RWPE2 (cell line): ENCODE data around the gene MSI2.

Experiments used
- ATAC-seq: fragments of 200-7000 bp; cut with Tn5 transposase; 3 replicates; pipeline ENCODE4 v1.9.1; 2021; ENCODE audit warnings: low read depth
- DNase-seq: peaks from one replicate; pipeline ENCODE4 v3.0.0-alpha.2; 2020; ENCODE audit warnings: low spot score
- H3K27ac ChIP-seq: fragments of 450-650 bp; 2 replicates; pipeline ENCODE4 v1.5.1; 2017; ENCODE audit warnings: mild to moderate bottlenecking; ENCODE audit not compliant: poor library complexity, severe bottlenecking
- H3K27me3 ChIP-seq: fragments of 250-450 bp; sonication (Bioruptor Pico); 2 replicates; pipeline ENCODE4 v1.5.1; 2021; ENCODE audit warnings: mild to moderate bottlenecking, moderate library complexity; ENCODE audit not compliant: insufficient read depth, poor library complexity, severe bottlenecking
- H3K36me3 ChIP-seq: fragments of 250-450 bp; sonication (Bioruptor Pico); 2 replicates; pipeline ENCODE4 v1.5.1; 2020; ENCODE audit warnings: low read depth, mild to moderate bottlenecking, moderate library complexity
- H3K4me1 ChIP-seq: fragments of 250-450 bp; sonication (Bioruptor Pico); 2 replicates; pipeline ENCODE4 v1.5.1; 2021; ENCODE audit warnings: mild to moderate bottlenecking, moderate library complexity; ENCODE audit not compliant: insufficient read depth, poor library complexity, severe bottlenecking
- H3K4me3 ChIP-seq: fragments of 250-450 bp; sonication (Bioruptor Pico); 2 replicates; pipeline ENCODE4 v1.5.1; 2021; ENCODE audit warnings: mild to moderate bottlenecking, moderate library complexity; ENCODE audit not compliant: severe bottlenecking
- H3K9me3 ChIP-seq: fragments of 250-450 bp; sonication (Bioruptor Pico); 2 replicates; pipeline ENCODE4 v1.5.1; 2021; ENCODE audit warnings: mild to moderate bottlenecking, moderate library complexity; ENCODE audit not compliant: severe bottlenecking
- TF ChIP-seq, protein P1 (sequence below): fragments of 450-650 bp; IDR thresholded peaks from one replicate; pipeline ENCODE4 v1.5.1; 2017; ENCODE audit warnings: mild to moderate bottlenecking, moderate library complexity; ENCODE audit not compliant: poor library complexity, severe bottlenecking

MSI2 gene

DNA sequence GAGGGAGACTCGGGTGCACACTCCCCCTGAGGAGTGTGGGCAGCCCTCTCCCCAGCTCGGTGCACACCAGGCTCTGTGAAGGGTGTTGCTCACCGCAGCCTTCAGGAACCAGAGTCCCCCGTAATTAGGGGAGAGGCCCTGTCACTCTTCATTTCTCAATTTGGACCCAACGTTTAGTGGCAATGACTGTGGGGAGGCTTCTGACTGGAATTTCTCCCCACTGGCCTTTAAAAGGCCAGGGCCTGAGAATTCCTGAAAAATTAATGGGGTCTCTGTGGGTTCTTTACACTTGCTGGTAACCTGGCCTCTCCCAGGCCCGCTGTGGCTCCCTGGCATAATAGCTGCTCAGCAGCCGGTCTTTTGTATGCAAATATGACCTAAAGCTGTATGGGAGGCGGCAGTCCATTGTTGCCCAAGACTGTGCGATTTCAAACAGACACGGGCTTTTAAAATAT lies 209.7 kb downstream of the MSI2 start:
- no peak for DNase-seq
- Histone ChIP-seq H3K4me1 (peaks cover 6% of the 10 kb centered on the region), H3K36me3 (no peaks in the 10 kb centered on the region), H3K4me3 (no peak overlapping the region), H3K27ac (no peak overlapping the region), H3K27me3 (no peaks in the 10 kb centered on the region), H3K9me3 (no peaks in the 10 kb centered on the region)
- no peak for ATAC-seq
- TF ChIP-seq, protein P1, sequence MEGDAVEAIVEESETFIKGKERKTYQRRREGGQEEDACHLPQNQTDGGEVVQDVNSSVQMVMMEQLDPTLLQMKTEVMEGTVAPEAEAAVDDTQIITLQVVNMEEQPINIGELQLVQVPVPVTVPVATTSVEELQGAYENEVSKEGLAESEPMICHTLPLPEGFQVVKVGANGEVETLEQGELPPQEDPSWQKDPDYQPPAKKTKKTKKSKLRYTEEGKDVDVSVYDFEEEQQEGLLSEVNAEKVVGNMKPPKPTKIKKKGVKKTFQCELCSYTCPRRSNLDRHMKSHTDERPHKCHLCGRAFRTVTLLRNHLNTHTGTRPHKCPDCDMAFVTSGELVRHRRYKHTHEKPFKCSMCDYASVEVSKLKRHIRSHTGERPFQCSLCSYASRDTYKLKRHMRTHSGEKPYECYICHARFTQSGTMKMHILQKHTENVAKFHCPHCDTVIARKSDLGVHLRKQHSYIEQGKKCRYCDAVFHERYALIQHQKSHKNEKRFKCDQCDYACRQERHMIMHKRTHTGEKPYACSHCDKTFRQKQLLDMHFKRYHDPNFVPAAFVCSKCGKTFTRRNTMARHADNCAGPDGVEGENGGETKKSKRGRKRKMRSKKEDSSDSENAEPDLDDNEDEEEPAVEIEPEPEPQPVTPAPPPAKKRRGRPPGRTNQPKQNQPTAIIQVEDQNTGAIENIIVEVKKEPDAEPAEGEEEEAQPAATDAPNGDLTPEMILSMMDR, result no peak

DNA sequence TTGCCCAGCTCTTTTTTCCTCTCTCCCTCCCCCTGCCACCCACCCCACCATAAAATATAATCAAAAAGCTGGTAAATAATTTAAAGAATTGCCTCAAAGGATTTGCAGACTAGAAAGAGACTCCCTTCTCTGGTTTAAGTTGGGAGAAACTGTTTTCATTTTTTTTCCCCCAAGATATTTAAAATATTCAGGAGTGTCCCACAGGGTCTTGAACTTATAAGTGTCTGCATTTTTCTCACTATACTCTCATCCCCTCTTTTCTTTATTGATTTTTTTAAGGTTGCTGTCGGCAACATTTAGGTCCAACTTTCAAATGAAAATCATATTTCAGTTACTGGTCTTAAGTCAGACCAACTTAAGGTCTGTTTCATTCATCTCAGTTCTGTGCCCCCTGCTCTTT lies 210.2 kb downstream of the MSI2 start:
- H3K4me3 ChIP-seq, result no peak overlapping the region
- no peak for ATAC-seq
- DNase-seq, result no peak
- H3K9me3 ChIP-seq, result no peaks in the 10 kb centered on the region
- H3K4me1 ChIP-seq, result peaks cover 6% of the 10 kb centered on the region
- no peaks in the 10 kb centered on the region for H3K36me3 ChIP-seq
- no peak overlapping the region for H3K27ac ChIP-seq
- no peaks in the 10 kb centered on the region for H3K27me3 ChIP-seq
- TF ChIP-seq, protein P1, result no peak

DNA sequence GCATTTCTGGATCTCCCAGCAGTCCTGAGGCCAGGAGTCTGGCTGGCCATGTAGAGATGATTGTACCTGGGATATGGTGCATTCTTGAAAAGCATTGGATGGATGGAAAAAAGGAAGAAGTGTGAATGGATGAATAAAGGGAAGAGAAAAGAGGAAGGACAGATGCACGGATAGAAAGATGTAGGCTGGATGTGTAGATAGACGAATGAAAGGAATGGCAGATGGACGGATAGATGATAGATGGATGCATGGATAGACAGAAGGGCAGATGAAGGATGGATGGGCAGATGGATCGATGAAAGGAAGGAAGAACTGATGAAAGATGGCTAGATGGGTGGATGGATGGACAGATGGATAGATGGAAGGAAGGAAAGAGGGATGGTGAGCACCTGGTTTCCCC lies 210.9 kb downstream of the MSI2 start:
- Histone ChIP-seq H3K9me3 (no peaks in the 10 kb centered on the region), H3K27ac (no peak overlapping the region), H3K36me3 (no peaks in the 10 kb centered on the region), H3K4me3 (no peak overlapping the region), H3K4me1 (peaks cover 6% of the 10 kb centered on the region), H3K27me3 (no peaks in the 10 kb centered on the region)
- TF ChIP-seq, protein P1, result no peak
- ATAC-seq (no peak), DNase-seq (no peak)

DNA sequence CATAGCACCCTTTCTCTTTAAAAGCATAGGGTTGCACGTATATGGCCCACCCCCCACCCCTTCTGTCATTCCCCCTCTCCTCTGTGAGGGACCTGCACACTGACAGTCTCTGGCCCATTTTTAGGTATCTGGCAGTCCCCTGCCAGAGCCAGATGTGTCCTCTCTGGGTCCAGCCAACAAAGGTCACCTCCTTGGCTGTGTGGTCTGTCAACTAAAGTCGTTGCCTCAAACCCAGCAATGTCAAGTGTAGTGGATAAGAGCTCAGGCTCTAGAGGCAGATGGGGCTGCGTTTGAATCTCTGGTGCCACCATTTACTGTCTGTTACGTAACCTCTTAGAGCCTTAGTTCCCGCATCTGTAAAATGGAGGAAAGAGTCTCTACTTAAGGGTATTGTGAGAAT lies 211.5 kb downstream of the MSI2 start:
- H3K27ac ChIP-seq, result no peak overlapping the region
- no peaks in the 10 kb centered on the region for H3K27me3 ChIP-seq
- ATAC-seq (no peak), DNase-seq (no peak)
- no peak overlapping the region for H3K4me3 ChIP-seq
- peaks cover 5% of the 10 kb centered on the region for H3K4me1 ChIP-seq
- H3K36me3 ChIP-seq, result no peaks in the 10 kb centered on the region
- no peaks in the 10 kb centered on the region for H3K9me3 ChIP-seq
- TF ChIP-seq, protein P1, result no peak

DNA sequence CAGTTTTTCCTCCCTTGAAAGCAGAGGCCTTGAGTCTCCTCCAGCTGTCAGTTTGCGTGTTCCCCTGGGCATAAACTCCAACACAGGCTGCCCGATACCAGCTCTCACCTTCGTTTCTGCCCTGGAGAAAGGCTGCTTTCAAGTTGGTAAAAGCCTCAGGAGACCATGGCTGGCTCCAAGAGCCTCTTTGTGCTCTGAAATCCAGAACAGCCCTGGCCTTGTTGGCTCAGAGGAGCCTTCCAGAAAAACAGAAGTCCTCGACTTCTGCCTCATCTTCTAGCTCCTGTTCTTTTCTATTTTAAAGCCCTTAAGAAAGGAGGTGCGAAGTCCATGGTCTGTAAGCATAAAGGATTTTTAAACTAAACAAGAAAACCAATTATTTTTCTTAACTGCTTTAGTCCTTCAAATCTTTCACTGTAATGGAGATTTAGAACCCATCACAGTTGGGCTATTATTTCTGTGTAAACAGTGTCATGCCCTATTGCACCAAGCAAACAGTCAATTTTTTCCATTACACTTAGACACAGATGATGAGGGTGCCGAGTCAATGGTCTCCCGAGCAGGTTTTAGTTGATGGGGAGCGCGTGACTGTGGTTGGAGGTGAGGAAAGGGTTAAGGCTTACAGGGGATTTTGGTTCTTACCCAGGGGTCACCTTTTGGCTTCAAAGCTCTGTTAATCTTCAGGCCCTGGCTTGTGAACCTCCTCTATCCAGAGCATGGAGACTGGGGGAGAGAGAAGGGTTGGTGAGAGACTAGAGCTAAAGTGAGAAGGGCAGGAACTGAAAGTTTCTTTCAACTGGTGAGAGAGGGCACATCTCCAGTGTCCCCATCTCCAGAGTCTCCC lies 212.8 kb downstream of the MSI2 start:
- no peaks in the 10 kb centered on the region for H3K4me1 ChIP-seq
- TF ChIP-seq, protein P1, result no peak
- ATAC-seq (no peak), DNase-seq (no peak)
- H3K27ac ChIP-seq, result no peak overlapping the region
- H3K27me3 ChIP-seq, result no peaks in the 10 kb centered on the region
- H3K4me3 ChIP-seq, result no peak overlapping the region
- H3K9me3 ChIP-seq, result no peaks in the 10 kb centered on the region
- no peaks in the 10 kb centered on the region for H3K36me3 ChIP-seq
